SK-N-SH (cell line): ENCODE measurements around the gene RGS7. TPM values are rescaled to one million over a fixed set of nuclear protein-coding genes. Genes with fewer than 3 reads are reported as not detected.

ENCODE experiments used
- CTCF ChIA-PET: fragments of 300-600, 350-600 bp; formaldehyde crosslinking; extraction: SDS; loops from one replicate; lab custom pipeline; 2021; lab: Yijun Ruan, JAX
- POLR2A ChIA-PET: fragments of 350-600 bp; sonication (Branson Sonifier 250); formaldehyde crosslinking; extraction: SDS; loops from one replicate; lab custom pipeline; 2020; ENCODE audit warnings: antibody characterized with exemption, inconsistent platforms; lab: Yijun Ruan, JAX
- DNase-seq: peaks from one replicate; pipeline ENCODE4 v3.0.0; 2012
- H2AFZ ChIP-seq: fragments of 200-600 bp; sonication (generic); 2 replicates; pipeline ENCODE4 v1.8.1; 2016; ENCODE audit warnings: antibody characterized with exemption, mild to moderate bottlenecking, low read depth
- H3F3A ChIP-seq: fragments of 200-600 bp; sonication (generic); replicated peaks from 2 replicates; pipeline ENCODE3; 2016; ENCODE audit warnings: antibody characterized with exemption, mild to moderate bottlenecking; ENCODE audit not compliant: insufficient read depth
- H3K27ac ChIP-seq, 2 experiments: fragments of 200-500 bp in 1 of 2; fragments of 200-600 bp in 1 of 2; sonication (Bioruptor generic) in 1 of 2; sonication (generic), shearing (Covaris generic) in 1 of 2; 2 replicates each; pipeline versions ENCODE4 v1.5.1 to v1.6.1; 2014 to 2016; ENCODE audit warnings: low read depth in 2 of 2, inconsistent platforms in 1 of 2, low read length in 1 of 2, mild to moderate bottlenecking in 1 of 2, mixed read lengths in 1 of 2
- H3K27me3 ChIP-seq: fragments of 200-600 bp; sonication (generic), shearing (Covaris generic); 2 replicates; pipeline ENCODE4 v1.6.1; 2016; ENCODE audit warnings: mixed run types; ENCODE audit not compliant: insufficient read depth
- H3K36me3 ChIP-seq, 2 experiments: fragments of 200-500 bp in 1 of 2; fragments of 200-600 bp in 1 of 2; sonication (Bioruptor generic) in 1 of 2; sonication (generic) in 1 of 2; replicated peaks in 1 of 2; 2 replicates each; pipeline versions ENCODE3 to v1.5.1; 2014 to 2016; ENCODE audit warnings: low read length in 1 of 2, mild to moderate bottlenecking in 1 of 2; ENCODE audit not compliant: insufficient read depth in 2 of 2, control insufficient read depth in 1 of 2
- H3K4me1 ChIP-seq, 2 experiments: fragments of 200-500 bp in 1 of 2; fragments of 200-600 bp in 1 of 2; sonication (Bioruptor generic) in 1 of 2; sonication (generic), shearing (Covaris generic) in 1 of 2; 2 replicates each; pipeline versions ENCODE4 v1.5.1 to v1.6.1; 2014 to 2016; ENCODE audit warnings: low read depth in 1 of 2, low read length in 1 of 2, mixed run types in 1 of 2; ENCODE audit not compliant: insufficient read depth in 2 of 2, control insufficient read depth in 1 of 2
- H3K4me2 ChIP-seq: fragments of 200-600 bp; sonication (generic), shearing (Covaris generic); 2 replicates; pipeline ENCODE4 v1.6.1; 2017; ENCODE audit warnings: mixed run types
- H3K4me3 ChIP-seq, 2 experiments: fragments of 200-500 bp in 1 of 2; fragments of 200-600 bp in 1 of 2; sonication (Bioruptor generic) in 1 of 2; sonication (generic), shearing (Covaris generic) in 1 of 2; 2 replicates each; pipeline versions ENCODE4 v1.5.1 to v1.8.1; 2014 to 2016; ENCODE audit warnings: low read depth in 2 of 2, inconsistent platforms in 1 of 2, low read length in 1 of 2, mild to moderate bottlenecking in 1 of 2, mixed read lengths in 1 of 2, moderate library complexity in 1 of 2
- H3K79me2 ChIP-seq: fragments of 200-600 bp; sonication (generic); 2 replicates; pipeline ENCODE4 v1.8.1; 2017; ENCODE audit warnings: mild to moderate bottlenecking; ENCODE audit not compliant: insufficient read depth
- H3K9ac ChIP-seq: fragments of 200-600 bp; sonication (generic); 2 replicates; pipeline ENCODE4 v1.6.1; 2017; ENCODE audit warnings: mixed run types
- H3K9me2 ChIP-seq: fragments of 200-600 bp; sonication (generic); 2 replicates; pipeline ENCODE4 v1.6.1; 2017; ENCODE audit warnings: mixed run types
- H3K9me3 ChIP-seq: fragments of 200-600 bp; sonication (generic); 2 replicates; pipeline ENCODE4 v1.6.1; 2017; ENCODE audit warnings: mixed run types, mild to moderate bottlenecking, moderate library complexity
- H4K20me1 ChIP-seq: fragments of 200-600 bp; sonication (generic); 2 replicates; pipeline ENCODE4 v1.6.1; 2017; ENCODE audit warnings: mild to moderate bottlenecking, mixed run types; ENCODE audit not compliant: insufficient read depth
- CHD2 ChIP-seq: fragments of 150-350 bp; IDR thresholded peaks from 2 replicates; pipeline ENCODE4 v1.6.1; 2018; ENCODE audit warnings: low read length; ENCODE audit not compliant: partially characterized antibody
- EZH2phosphoT487 ChIP-seq: fragments of 200-600 bp; sonication (generic); IDR thresholded peaks from 2 replicates; pipeline ENCODE4 v1.6.1; 2017; ENCODE audit warnings: low read depth, mixed run types, mild to moderate bottlenecking, antibody characterized with exemption, moderate library complexity, borderline replicate concordance
- FOXM1 ChIP-seq: IDR thresholded peaks from 2 replicates; pipeline ENCODE4 v1.4.0; 2012; ENCODE audit warnings: low read depth, mild to moderate bottlenecking
- MEF2A ChIP-seq: IDR thresholded peaks from 2 replicates; pipeline ENCODE4 v1.4.0; 2012; ENCODE audit warnings: low read depth, borderline replicate concordance
- TAF1 ChIP-seq: IDR thresholded peaks from 2 replicates; pipeline ENCODE4 v1.6.1; 2012; ENCODE audit warnings: low read depth, mild to moderate bottlenecking, low read length, moderate library complexity, borderline replicate concordance
- YY1 ChIP-seq: IDR thresholded peaks from 2 replicates; pipeline ENCODE4 v1.4.0; 2012; ENCODE audit warnings: low read depth, mild to moderate bottlenecking
- ZBTB33 ChIP-seq: IDR thresholded peaks from 2 replicates; pipeline ENCODE4 v1.4.0; 2012; ENCODE audit warnings: low read depth, borderline replicate concordance
- WGBS: methylation state at CpG from one replicate; pipeline ENCODE4 v1.1.6; 2017; ENCODE audit warnings: low lambda C conversion rate; 5-methylcytosine and 5-hydroxymethylcytosine counted together
- polyA plus RNA-seq, 3 experiments: library from polyadenylated mRNA; depleted of rRNA; stranded (reverse); fragments of >200 nt; gene quantifications; 2 replicates each; pipeline ENCODE4 v1.2.3, GENCODE V29; 2012
- TF ChIP-seq, protein P1 (sequence below): fragments of 150-350 bp; IDR thresholded peaks from 2 replicates; pipeline ENCODE4 v1.6.1; 2017; ENCODE audit warnings: antibody characterized with exemption, low read length, low read depth, borderline replicate concordance
- TF ChIP-seq, protein P2 (sequence below): IDR thresholded peaks from 2 replicates; pipeline ENCODE4 v1.4.0; 2012; ENCODE audit warnings: low read depth, borderline replicate concordance

Gene RGS7
- polyA plus RNA-seq, 1 of the 3 experiments (the other 2 are of a cell fraction): 0.36 TPM

GRCh38 chr1:240794046-240794843 lies 562.8 kb downstream of the RGS7 start (continued):
- TF ChIP-seq, protein P1, sequence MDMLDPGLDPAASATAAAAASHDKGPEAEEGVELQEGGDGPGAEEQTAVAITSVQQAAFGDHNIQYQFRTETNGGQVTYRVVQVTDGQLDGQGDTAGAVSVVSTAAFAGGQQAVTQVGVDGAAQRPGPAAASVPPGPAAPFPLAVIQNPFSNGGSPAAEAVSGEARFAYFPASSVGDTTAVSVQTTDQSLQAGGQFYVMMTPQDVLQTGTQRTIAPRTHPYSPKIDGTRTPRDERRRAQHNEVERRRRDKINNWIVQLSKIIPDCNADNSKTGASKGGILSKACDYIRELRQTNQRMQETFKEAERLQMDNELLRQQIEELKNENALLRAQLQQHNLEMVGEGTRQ: no peak
- no peak for TF ChIP-seq ZBTB33
- no peak for TF ChIP-seq FOXM1

DNA sequence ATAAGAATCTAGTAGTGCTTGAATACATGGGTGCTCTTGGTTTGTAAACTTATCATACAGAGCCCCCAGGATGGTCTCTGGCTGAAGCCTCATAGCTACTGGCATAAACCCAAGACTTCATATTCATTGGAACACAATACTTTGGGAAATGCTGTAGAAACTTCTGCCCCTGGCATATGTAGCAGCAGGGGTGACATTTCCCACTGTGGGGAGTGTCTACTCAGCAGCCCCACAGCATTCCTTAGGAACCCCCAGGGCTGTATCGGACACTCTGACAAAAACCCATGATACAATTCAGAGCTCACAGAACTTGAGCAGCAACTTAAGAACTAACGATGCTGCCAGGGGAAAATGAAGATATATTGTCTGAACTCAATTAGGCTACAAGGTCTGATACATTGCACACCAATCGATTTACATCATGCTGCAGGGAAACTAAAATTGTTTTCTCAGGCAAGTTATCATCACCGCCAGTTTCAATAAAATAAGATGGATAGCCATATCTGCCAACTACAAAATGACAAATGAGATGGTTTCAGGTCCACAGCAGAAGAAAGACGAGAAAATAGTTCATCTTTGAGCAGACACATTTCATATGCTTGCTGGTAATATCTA lies 564.0 kb downstream of the RGS7 start:
- TF ChIP-seq FOXM1 (no peak), YY1 (no peak), CHD2 (no peak), MEF2A (no peak), TAF1 (no peak), EZH2phosphoT487 (no peak)
- TF ChIP-seq, protein P2, sequence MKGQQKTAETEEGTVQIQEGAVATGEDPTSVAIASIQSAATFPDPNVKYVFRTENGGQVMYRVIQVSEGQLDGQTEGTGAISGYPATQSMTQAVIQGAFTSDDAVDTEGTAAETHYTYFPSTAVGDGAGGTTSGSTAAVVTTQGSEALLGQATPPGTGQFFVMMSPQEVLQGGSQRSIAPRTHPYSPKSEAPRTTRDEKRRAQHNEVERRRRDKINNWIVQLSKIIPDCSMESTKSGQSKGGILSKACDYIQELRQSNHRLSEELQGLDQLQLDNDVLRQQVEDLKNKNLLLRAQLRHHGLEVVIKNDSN: no peak
- H3K9me3 ChIP-seq: no peaks in the 10 kb centered on the region
- no peak overlapping the region for H3K4me2 ChIP-seq
- DNase-seq: no peak
- H3K79me2 ChIP-seq: no peaks in the 10 kb centered on the region
- no peak overlapping the region for H2AFZ ChIP-seq
- H3K36me3 ChIP-seq: no peaks in the 10 kb centered on the region
- H4K20me1 ChIP-seq: no peaks in the 10 kb centered on the region
- H3K9me2 ChIP-seq: no peaks in the 10 kb centered on the region
- no peak overlapping the region for H3K4me3 ChIP-seq
- no peaks in the 10 kb centered on the region; a peak in 1 of 4 replicates for H3K4me1 ChIP-seq
- H3K27me3 ChIP-seq: no peaks in the 10 kb centered on the region
- H3K27ac ChIP-seq: no peak overlapping the region
- CTCF ChIA-PET: interaction anchor here (1.4 kb wide), 1 partner anchor 61 kb away, joined by 3 read pairs; no protein-coding TSS in a partner anchor
- WGBS: 82% methylated on average over 5 of the region's 5 CpGs
- no peak overlapping the region for H3K9ac ChIP-seq
- POLR2A ChIA-PET: no interaction called here
- H3F3A ChIP-seq: no peaks in the 10 kb centered on the region
